Right lobe of liver (tissue), 6 donors: ENCODE measurements around the gene KLHL22. TPM values are rescaled to one million over a fixed set of nuclear protein-coding genes. Genes with fewer than 3 reads are reported as not detected.
"Not testable (repeated sequence)": the region's sequence is repeated elsewhere in the genome, so short reads cannot be mapped to it uniquely, and the experiment has no call there.

Source experiments
- ATAC-seq, 4 donors: fragments of 200-7000 bp; cut with Tn5 transposase; one replicate each; pipeline ENCODE4 v1.9.1; 2020; ENCODE audit warnings: mild to moderate bottlenecking in 4 of 4, moderate library complexity in 4 of 4
- DNase-seq, 3 donors: peaks; one replicate each; pipeline ENCODE4 v3.0.0-alpha.2; 2020
- H3K27ac ChIP-seq, 3 donors: fragments of 200-600 bp; one replicate each; pipeline ENCODE4 v1.8.0; 2022
- H3K27me3 ChIP-seq, 2 donors: fragments of 200-600 bp; one replicate each; pipeline ENCODE4 v1.8.0; 2022
- H3K36me3 ChIP-seq, 4 donors: fragments of 200-600 bp; sonication (generic) in 1 of 4; one replicate each; pipeline versions ENCODE4 v1.5.1 to v1.8.0; 2017 to 2022; ENCODE audit warnings: control low read depth in 1 of 4
- H3K4me1 ChIP-seq, 4 donors: fragments of 200-600 bp; sonication (generic) in 1 of 4; one replicate each; pipeline versions ENCODE4 v1.5.1 to v1.8.0; 2017 to 2022; ENCODE audit warnings: control low read depth in 1 of 4
- H3K4me3 ChIP-seq, 3 donors: fragments of 200-600 bp; one replicate each; pipeline ENCODE4 v1.8.0; 2022
- H3K9me3 ChIP-seq, 4 donors: fragments of 200-600 bp; sonication (generic) in 1 of 4; one replicate each; pipeline versions ENCODE4 v1.5.1 to v1.8.0; 2017 to 2022; ENCODE audit warnings: control low read depth in 1 of 4
- CTCF ChIP-seq, 4 donors: fragments of 200-600 bp in 3 of 4; fragments of 450-650 bp in 1 of 4; IDR thresholded peaks; one replicate each; pipeline versions ENCODE4 v1.5.1 to v1.8.0; 2016 to 2022; ENCODE audit warnings: antibody characterized with exemption in 4 of 4, mild to moderate bottlenecking in 2 of 4
- POLR2A ChIP-seq: fragments of 450-650 bp; IDR thresholded peaks from one replicate; pipeline ENCODE4 v1.6.1; 2017; ENCODE audit warnings: antibody characterized with exemption, mild to moderate bottlenecking
- WGBS: methylation state at CpG from one replicate; pipeline ENCODE4 v1.1.6; 2018; ENCODE audit warnings: low coverage, low lambda C conversion rate; ENCODE audit not compliant: insufficient coverage; ENCODE audit errors: missing lambda C conversion rate; 5-methylcytosine and 5-hydroxymethylcytosine counted together
- intact Hi-C, 2 donors: fragments of 100-400 bp; cut with DNase I; formaldehyde crosslinking; loops; one replicate each; pipeline versions ENCODE4 v1.11.2 to v1.14.1; 2022
- total RNA-seq, 6 experiments: library from RNA; depleted of rRNA in 2 of 6; stranded (reverse); fragments of >200 nt in 2 of 6; fragmentation: NEBNext Ultra II Directional in 3 of 6; extraction: Animal tissue kit (Norgen Biotek cat#: 25700) in 3 of 6; gene quantifications; one replicate each; pipeline versions ENCODE4 v1.1.0 to v1.2.4, GENCODE V29; 2016 to 2023
- donor health status: DM: no; HTN: yes; CAD: no.
- donor health status: DM: no; HTN: no; CAD: no.
- donor health status: DM: no; HTN: no; CAD: no.
- donor health status: DM: no; HTN: yes; CAD: no.
- donor health status: DM: no; HTN: yes; CAD: no.

KLHL22 gene
- total RNA-seq, 6 experiments from 2014 or later, result 9.0 to 14.2 (median 10.2) TPM

DNA sequence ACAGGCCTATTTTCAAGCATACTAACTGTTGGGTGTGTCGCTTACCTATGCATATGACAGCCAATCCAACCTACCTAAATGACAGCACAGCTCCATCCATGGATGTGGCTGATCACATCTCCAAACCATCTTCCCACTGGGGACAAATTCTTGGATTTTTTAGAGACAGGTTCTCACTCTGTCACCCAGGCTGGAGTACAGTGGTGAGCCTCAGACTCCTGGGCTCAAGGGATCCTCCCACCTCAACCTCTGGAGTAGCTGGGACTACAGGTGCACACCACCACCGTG lies 76.0 kb downstream of the KLHL22 start:
- Histone ChIP-seq H3K9me3 (no peaks in the 10 kb centered on the region), H3K27me3 (no peaks in the 10 kb centered on the region), H3K36me3 (no peaks in the 10 kb centered on the region), H3K4me1 (peaks cover 0 to 19% (median 0%) of the 10 kb centered on the region in 4 donors), H3K27ac (no peak overlapping the region), H3K4me3 (no peak overlapping the region)
- ATAC-seq (no peak), DNase-seq (no peak)
- intact Hi-C loops, result loop anchor here in 1 of 2 donors (5.0 kb wide), 1 partner anchor 38 kb away; no protein-coding TSS in a partner anchor
- TF ChIP-seq CTCF (IDR thresholded peaks at IDR 0.05) (no peak), POLR2A (no peak)
- 100% methylated on average over 2 of the region's 2 CpGs for WGBS

DNA sequence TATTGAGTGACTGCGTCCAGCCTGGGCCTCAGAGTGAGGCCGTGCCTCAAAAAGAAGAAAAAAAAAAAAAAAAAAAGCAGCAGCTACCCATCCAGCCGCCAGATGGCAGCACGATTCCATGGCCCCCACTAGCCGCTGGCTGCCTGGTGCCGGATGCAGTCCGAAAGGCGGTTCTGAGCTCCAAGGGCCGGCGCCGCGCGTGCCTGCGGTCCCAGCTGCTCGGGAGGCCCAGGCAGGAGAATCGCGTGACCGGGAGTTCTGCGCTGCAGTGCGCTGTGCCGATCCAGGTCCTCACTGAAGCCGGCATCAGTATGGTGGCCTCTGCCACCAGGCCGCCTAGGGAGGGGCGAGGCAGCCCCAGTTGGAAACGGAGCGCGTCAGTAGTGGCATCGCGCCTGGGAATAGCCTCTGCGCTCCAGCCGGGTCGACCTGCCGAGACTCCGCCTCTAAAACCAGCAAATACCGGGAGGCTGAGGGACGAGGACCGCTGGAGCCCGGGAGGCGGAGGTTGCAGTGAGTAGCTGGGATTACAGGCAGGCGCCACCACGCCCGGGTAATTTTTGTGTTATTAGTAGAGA lies 77.3 kb downstream of the KLHL22 start:
- peak; percentile 81 to 85 (median 83) for DNase-seq
- WGBS, result 14% methylated on average over 18 of the region's 42 CpGs
- no peak overlapping the region for H3K27ac ChIP-seq

GRCh38 chr22:20415699-20416098 lies 79.9 kb downstream of the KLHL22 start:
- WGBS, result 80% methylated on average over 3 of the region's 3 CpGs
- H3K4me3 ChIP-seq, H3K9me3 ChIP-seq, H3K4me1 ChIP-seq, DNase-seq, H3K27me3 ChIP-seq, H3K36me3 ChIP-seq, H3K27ac ChIP-seq, ATAC-seq: not testable (repeated sequence)
- intact Hi-C loops, result loop anchor here in 1 of 2 donors (5.0 kb wide), 1 partner anchor 42 kb away; no protein-coding TSS in a partner anchor

More for the DNA sequence above, 77.3 kb downstream of the KLHL22 start:
- no peaks in the 10 kb centered on the region for H3K27me3 ChIP-seq
- no peaks in the 10 kb centered on the region for H3K36me3 ChIP-seq
- intact Hi-C loops, result loop anchor here in 1 of 2 donors (5.0 kb wide), 1 partner anchor 39 kb away; no protein-coding TSS in a partner anchor
- no peaks in the 10 kb centered on the region for H3K9me3 ChIP-seq
- peak overlapping the region; percentile 10 to 23 (median 20) for H3K4me3 ChIP-seq
- ATAC-seq, result peak; percentile 87 to 93 (median 90)
- TF ChIP-seq POLR2A, result no peak
- TF ChIP-seq CTCF (IDR thresholded peaks at IDR 0.05), result peak; percentile 74 to 93 (median 86)
- peaks cover 0 to 12% (median 0%) of the 10 kb centered on the region in 4 donors for H3K4me1 ChIP-seq

DNA sequence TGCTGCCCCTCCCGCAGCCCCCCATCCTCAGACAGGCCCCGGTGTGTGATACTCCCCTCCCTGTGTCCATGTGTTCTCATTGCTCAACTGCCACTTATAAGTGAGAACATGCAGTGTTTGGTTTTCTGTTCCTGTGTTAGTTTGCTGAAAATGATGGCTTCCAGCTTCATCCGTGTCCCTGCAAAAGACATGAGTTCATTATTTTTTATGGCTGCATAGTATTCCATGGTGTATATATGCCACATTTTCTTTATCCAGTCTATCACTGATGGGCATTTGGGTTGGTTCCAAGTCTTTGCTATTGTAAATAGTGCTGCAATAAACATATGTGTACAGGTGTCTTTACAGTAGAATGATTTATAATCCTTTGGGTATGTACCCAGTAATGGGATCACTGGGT lies 80.4 kb downstream of the KLHL22 start:
- intact Hi-C loops, result loop anchor here in 1 of 2 donors (5.0 kb wide), 1 partner anchor 42 kb away; no protein-coding TSS in a partner anchor
- ATAC-seq, result not testable (repeated sequence)
- WGBS, result 54% methylated on average over 3 of the region's 3 CpGs

GRCh38 chr22:20414450-20414849 lies 81.1 kb downstream of the KLHL22 start:
- ATAC-seq, result no peak
- Histone ChIP-seq H3K9me3 (no peaks in the 10 kb centered on the region), H3K27me3 (no peaks in the 10 kb centered on the region), H3K36me3 (no peaks in the 10 kb centered on the region), H3K4me3 (no peak overlapping the region), H3K27ac (no peak overlapping the region), H3K4me1 (peaks cover 0 to 8% (median 0%) of the 10 kb centered on the region in 4 donors)
- TF ChIP-seq CTCF (IDR thresholded peaks at IDR 0.05) (no peak), POLR2A (no peak)
- DNase-seq, result no peak
- 55% methylated on average over 3 of the region's 3 CpGs for WGBS
- intact Hi-C loops, result no loop called here

More for the DNA sequence above, 80.4 kb downstream of the KLHL22 start:
- not testable (repeated sequence) for H3K27ac ChIP-seq, H3K36me3 ChIP-seq, DNase-seq, H3K9me3 ChIP-seq, H3K4me3 ChIP-seq, H3K4me1 ChIP-seq, H3K27me3 ChIP-seq
